Measurements from ENCODE around the gene GOLGA8T. TPM values are rescaled to one million over a fixed set of nuclear protein-coding genes. Genes with fewer than 3 reads are reported as not detected.
A peak's percentile ranks its signal among the peaks of the same experiment; 100 is the strongest.
"Not testable (repeated sequence)": the region's sequence is repeated elsewhere in the genome, so short reads cannot be mapped to it uniquely, and the experiment has no call there.

GOLGA8T gene
- total and polyA plus RNA-seq, 7 experiments from 2014 or later = 0.22 to 1.1 (median 0.63) TPM; not detected in 4

GRCh38 chr15:30191143-30191542 is 56.3 kb downstream of the GOLGA8T start:
- POLR2A ChIA-PET; H3K4me1 ChIP-seq (ENCODE audit: control insufficient read depth in 2 of 2, insufficient read depth in 2 of 2, low read length in 2 of 2); intact Hi-C loops (cut with micrococcal nuclease); H3K4me3 ChIP-seq (ENCODE audit: low read length); H3K9me3 ChIP-seq (ENCODE audit: control insufficient read depth in 2 of 3, low read length in 3 of 3); H3K36me3 Mint-ChIP-seq; H3K27me3 ChIP-seq (ENCODE audit: control insufficient read depth in 2 of 2, insufficient read depth in 2 of 2, low read length in 2 of 2); H3K36me3 ChIP-seq (ENCODE audit: control insufficient read depth in 2 of 3, insufficient read depth in 3 of 3, low read length in 3 of 3); H3K4me3 Mint-ChIP-seq; H3K27me3 Mint-ChIP-seq; H3K9me3 Mint-ChIP-seq; H3K27ac Mint-ChIP-seq; DNase-seq; CTCF ChIA-PET; H3K27ac ChIP-seq (ENCODE audit: low read depth, low read length); H3K4me1 Mint-ChIP-seq; ATAC-seq: not testable (repeated sequence)

- H3K4me3 Mint-ChIP-seq = peak overlapping the region in 8 of 10 donors; percentile 25 to 73 (median 48)
- H3K27ac ChIP-seq (ENCODE audit: low read depth, low read length); H3K9me3 ChIP-seq (ENCODE audit: control insufficient read depth in 2 of 3, low read length in 3 of 3); H3K27me3 ChIP-seq (ENCODE audit: control insufficient read depth in 2 of 2, insufficient read depth in 2 of 2, low read length in 2 of 2); H3K4me3 ChIP-seq (ENCODE audit: low read length); DNase-seq; H3K36me3 Mint-ChIP-seq; H3K4me1 ChIP-seq (ENCODE audit: control insufficient read depth in 2 of 2, insufficient read depth in 2 of 2, low read length in 2 of 2); H3K27ac Mint-ChIP-seq; CTCF ChIA-PET; POLR2A ChIA-PET; H3K27me3 Mint-ChIP-seq; H3K36me3 ChIP-seq (ENCODE audit: control insufficient read depth in 2 of 3, insufficient read depth in 3 of 3, low read length in 3 of 3); H3K4me1 Mint-ChIP-seq; intact Hi-C loops (cut with micrococcal nuclease); H3K9me3 Mint-ChIP-seq: not testable (repeated sequence)
- peak; percentile 8 for ATAC-seq
Observed at GRCh38 chr15:30191639-30192038, 56.8 kb downstream of the GOLGA8T start.

- H3K4me1 ChIP-seq (ENCODE audit: control insufficient read depth in 2 of 2, insufficient read depth in 2 of 2, low read length in 2 of 2); CTCF ChIA-PET; H3K9me3 ChIP-seq (ENCODE audit: control insufficient read depth in 2 of 3, low read length in 3 of 3); H3K27ac Mint-ChIP-seq; H3K27ac ChIP-seq (ENCODE audit: low read depth, low read length); H3K36me3 Mint-ChIP-seq; H3K27me3 ChIP-seq (ENCODE audit: control insufficient read depth in 2 of 2, insufficient read depth in 2 of 2, low read length in 2 of 2); H3K9me3 Mint-ChIP-seq; H3K27me3 Mint-ChIP-seq; intact Hi-C loops (cut with micrococcal nuclease); H3K36me3 ChIP-seq (ENCODE audit: control insufficient read depth in 2 of 3, insufficient read depth in 3 of 3, low read length in 3 of 3); H3K4me1 Mint-ChIP-seq; H3K4me3 ChIP-seq (ENCODE audit: low read length); POLR2A ChIA-PET: not testable (repeated sequence)
- ATAC-seq (peak; percentile 65), DNase-seq (peak in 1 of 9 donors; percentile 8)
- H3K4me3 Mint-ChIP-seq = peak overlapping the region in 6 of 10 donors; percentile 25 to 73 (median 49)
Observed at GRCh38 chr15:30192119-30192745, 57.4 kb downstream of the GOLGA8T start.

GRCh38 chr15:30192892-30193291 is 58.0 kb downstream of the GOLGA8T start:
- H3K9me3 Mint-ChIP-seq; H3K4me3 Mint-ChIP-seq; POLR2A ChIA-PET; H3K27me3 ChIP-seq (ENCODE audit: control insufficient read depth in 2 of 2, insufficient read depth in 2 of 2, low read length in 2 of 2); H3K27ac ChIP-seq (ENCODE audit: low read depth, low read length); intact Hi-C loops (cut with micrococcal nuclease); H3K9me3 ChIP-seq (ENCODE audit: control insufficient read depth in 2 of 3, low read length in 3 of 3); H3K4me1 Mint-ChIP-seq; DNase-seq; CTCF ChIA-PET; H3K4me1 ChIP-seq (ENCODE audit: control insufficient read depth in 2 of 2, insufficient read depth in 2 of 2, low read length in 2 of 2); ATAC-seq; H3K27ac Mint-ChIP-seq; H3K4me3 ChIP-seq (ENCODE audit: low read length); H3K36me3 Mint-ChIP-seq; H3K27me3 Mint-ChIP-seq; H3K36me3 ChIP-seq (ENCODE audit: control insufficient read depth in 2 of 3, insufficient read depth in 3 of 3, low read length in 3 of 3): not testable (repeated sequence)

Other genes with a start within 250 kb of the GOLGA8T start
- under 1 TPM in 3 of 5 experiments, not detected in 2; 0.22 to 0.38 (median 0.30) TPM for gene GOLGA8J, start 52.1 kb upstream of the GOLGA8T start, total RNA-seq
- gene GOLGA8J, start 52.1 kb upstream of the GOLGA8T start, polyA plus RNA-seq = not detected